ENCODE results near the gene SH3PXD2A.
"Not testable (repeated sequence)": the region's sequence is repeated elsewhere in the genome, so short reads cannot be mapped to it uniquely, and the experiment has no call there.

SH3PXD2A gene

DNA sequence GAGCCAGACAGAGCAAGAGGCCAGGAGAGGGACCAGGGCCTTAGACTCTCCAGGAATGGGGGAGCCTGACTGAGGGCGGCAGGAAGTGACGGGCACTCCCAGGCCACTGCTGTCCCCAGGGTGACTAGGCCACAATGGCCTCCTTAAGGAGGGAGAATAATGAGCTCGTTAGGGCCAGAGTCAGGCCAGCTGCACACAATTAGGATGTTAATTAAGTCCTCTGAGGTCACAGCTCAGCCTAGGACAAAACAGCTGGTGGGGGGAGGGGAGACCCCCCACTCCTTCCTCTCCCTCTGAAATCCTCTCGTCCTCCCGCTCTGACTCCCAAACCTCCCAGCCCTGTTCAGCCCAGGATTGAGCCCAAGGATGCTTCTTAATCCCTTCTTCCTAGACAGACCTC lies 218.9 kb downstream of the SH3PXD2A start:
- no peaks in the 10 kb centered on the region for H3K9me3 ChIP-seq
- peaks cover 7% of the 10 kb centered on the region for H3K4me1 ChIP-seq
- no peak overlapping the region for H3K4me3 ChIP-seq (ENCODE audit: low read depth, low read length)
- no peaks in the 10 kb centered on the region; the same call in 1 of the 2 replicates for H3K36me3 ChIP-seq
- no peak for DNase-seq
- no peaks in the 10 kb centered on the region for H3K27me3 ChIP-seq
- TF ChIP-seq, protein P1, sequence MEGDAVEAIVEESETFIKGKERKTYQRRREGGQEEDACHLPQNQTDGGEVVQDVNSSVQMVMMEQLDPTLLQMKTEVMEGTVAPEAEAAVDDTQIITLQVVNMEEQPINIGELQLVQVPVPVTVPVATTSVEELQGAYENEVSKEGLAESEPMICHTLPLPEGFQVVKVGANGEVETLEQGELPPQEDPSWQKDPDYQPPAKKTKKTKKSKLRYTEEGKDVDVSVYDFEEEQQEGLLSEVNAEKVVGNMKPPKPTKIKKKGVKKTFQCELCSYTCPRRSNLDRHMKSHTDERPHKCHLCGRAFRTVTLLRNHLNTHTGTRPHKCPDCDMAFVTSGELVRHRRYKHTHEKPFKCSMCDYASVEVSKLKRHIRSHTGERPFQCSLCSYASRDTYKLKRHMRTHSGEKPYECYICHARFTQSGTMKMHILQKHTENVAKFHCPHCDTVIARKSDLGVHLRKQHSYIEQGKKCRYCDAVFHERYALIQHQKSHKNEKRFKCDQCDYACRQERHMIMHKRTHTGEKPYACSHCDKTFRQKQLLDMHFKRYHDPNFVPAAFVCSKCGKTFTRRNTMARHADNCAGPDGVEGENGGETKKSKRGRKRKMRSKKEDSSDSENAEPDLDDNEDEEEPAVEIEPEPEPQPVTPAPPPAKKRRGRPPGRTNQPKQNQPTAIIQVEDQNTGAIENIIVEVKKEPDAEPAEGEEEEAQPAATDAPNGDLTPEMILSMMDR (IDR thresholded peaks at IDR 0.05; ENCODE audit: low read depth, low read length) = no peak

DNA sequence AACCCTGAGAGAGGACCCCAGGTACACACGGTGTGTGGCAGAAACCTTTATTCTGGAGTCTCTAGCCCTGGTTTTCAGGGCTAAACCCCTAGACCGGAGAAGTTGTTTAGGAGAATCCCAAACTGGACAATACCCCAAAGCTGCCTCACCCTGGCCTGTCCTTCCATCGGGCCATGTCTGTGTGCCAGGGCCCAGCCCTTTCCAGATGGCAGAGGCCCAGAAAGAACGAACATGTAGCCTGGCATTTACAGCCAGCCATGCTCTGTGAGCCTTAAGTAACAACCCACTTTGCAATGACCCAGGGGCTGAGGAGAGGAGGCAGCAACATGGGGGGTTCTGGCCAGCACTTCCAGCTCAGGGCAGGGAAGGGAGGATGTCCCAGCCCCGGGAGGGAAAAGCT lies 219.8 kb downstream of the SH3PXD2A start:
- DNase-seq = no peak
- Histone ChIP-seq H3K27me3 (no peaks in the 10 kb centered on the region), H3K9me3 (no peaks in the 10 kb centered on the region), H3K4me3 (ENCODE audit: low read depth, low read length) (no peak overlapping the region), H3K4me1 (peaks cover 7% of the 10 kb centered on the region), H3K36me3 (no peaks in the 10 kb centered on the region; the same call in 1 of the 2 replicates)
- TF ChIP-seq, protein P1 (IDR thresholded peaks at IDR 0.05; ENCODE audit: low read depth, low read length) = no peak

DNA sequence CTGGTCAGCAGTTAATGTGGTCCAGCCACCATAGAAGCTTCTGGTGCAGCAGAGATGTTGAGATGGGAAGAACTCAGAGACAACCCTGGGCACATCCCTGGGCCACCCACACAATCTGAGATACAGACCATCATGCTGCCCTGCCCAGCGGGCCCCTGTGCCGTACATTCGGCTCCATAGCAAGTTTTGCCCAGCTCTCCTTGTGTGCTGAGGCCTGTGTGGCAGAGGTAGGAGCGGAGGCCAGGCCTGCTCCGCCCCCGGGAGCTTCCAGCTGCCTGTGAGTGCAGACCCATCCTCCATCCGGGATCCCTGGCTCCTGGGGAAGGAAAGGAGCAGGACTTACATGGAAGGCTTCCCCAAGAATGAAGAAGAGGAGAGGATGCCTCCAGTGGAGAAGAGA lies 221.5 kb downstream of the SH3PXD2A start:
- H3K4me3 ChIP-seq (ENCODE audit: low read depth, low read length) = no peak overlapping the region
- TF ChIP-seq, protein P1 (IDR thresholded peaks at IDR 0.05; ENCODE audit: low read depth, low read length) = no peak
- peaks cover 7% of the 10 kb centered on the region for H3K4me1 ChIP-seq
- DNase-seq = no peak
- no peaks in the 10 kb centered on the region for H3K9me3 ChIP-seq
- no peaks in the 10 kb centered on the region; the same call in 1 of the 2 replicates for H3K36me3 ChIP-seq
- no peaks in the 10 kb centered on the region for H3K27me3 ChIP-seq

DNA sequence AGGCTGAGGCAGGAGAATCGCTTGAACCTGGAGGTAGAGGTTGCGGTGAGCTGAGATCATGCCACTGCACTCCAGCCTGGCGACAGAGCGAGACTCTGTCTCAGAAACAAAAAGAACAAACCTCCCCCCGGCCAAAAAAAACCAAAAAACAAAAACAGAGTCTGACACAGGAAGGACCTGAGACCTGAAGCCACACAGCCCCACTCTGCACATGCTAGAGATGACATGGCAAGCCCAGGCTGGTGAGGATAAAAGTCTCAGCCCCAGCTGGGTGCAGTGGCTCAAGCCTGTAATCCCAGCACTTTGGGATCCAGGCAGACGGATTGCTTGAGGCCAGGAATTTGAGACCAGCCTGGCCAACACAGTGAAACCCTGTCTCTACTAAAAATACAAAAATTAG lies 222.5 kb downstream of the SH3PXD2A start:
- not testable (repeated sequence) for H3K4me1 ChIP-seq; H3K4me3 ChIP-seq (ENCODE audit: low read depth, low read length); H3K36me3 ChIP-seq; H3K27me3 ChIP-seq; H3K9me3 ChIP-seq; DNase-seq

DNA sequence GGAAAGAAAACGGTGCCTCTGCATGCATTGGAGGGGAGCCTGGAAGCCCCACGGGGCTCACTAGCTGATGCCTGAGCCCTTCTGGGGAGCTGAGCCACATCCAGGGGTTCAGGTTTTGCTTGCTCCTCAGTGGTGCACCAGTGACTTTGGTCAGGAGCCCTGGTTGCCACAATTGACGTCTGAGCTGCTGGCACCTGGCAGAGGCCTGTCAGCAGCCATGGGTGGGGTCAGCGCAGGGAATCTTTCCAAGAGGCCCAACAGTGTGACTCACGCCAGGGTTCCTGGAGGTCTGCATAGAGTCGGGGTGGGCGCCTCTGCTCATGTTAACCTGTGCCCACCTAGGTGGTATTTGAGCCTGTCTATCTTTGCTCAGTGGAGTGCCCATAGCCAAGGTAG lies 223.1 kb downstream of the SH3PXD2A start:
- Histone ChIP-seq H3K27me3 (no peaks in the 10 kb centered on the region), H3K9me3 (no peaks in the 10 kb centered on the region), H3K4me3 (ENCODE audit: low read depth, low read length) (no peak overlapping the region), H3K36me3 (no peaks in the 10 kb centered on the region; the same call in 1 of the 2 replicates), H3K4me1 (no peaks in the 10 kb centered on the region)
- no peak for DNase-seq
- TF ChIP-seq, protein P1 (IDR thresholded peaks at IDR 0.05; ENCODE audit: low read depth, low read length) = no peak

DNA sequence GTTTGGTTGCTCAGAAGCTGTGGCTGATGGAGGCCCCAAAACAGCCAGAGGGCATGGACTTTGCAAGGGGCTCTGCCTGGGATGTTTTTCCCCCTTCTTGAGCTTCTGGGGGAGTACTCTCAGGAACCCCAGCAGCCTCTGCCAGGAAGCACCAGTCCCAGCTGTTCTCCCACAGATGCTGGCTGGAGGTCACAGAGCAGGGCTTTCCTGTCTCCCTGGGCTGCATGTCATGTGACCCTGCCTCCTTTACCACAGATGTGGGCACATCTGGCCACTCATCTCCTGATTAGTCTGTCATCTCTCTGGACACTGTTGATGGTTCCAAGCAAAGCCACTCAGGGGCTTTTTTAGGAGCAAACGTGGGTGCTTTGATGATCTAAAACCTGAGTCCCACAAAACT lies 225.2 kb downstream of the SH3PXD2A start:
- H3K9me3 ChIP-seq = no peaks in the 10 kb centered on the region
- no peaks in the 10 kb centered on the region for H3K27me3 ChIP-seq
- no peak for DNase-seq
- H3K4me3 ChIP-seq (ENCODE audit: low read depth, low read length) = no peak overlapping the region
- peaks cover 4% of the 10 kb centered on the region for H3K36me3 ChIP-seq
- TF ChIP-seq, protein P1 (IDR thresholded peaks at IDR 0.05; ENCODE audit: low read depth, low read length) = no peak
- H3K4me1 ChIP-seq = no peaks in the 10 kb centered on the region

DNA sequence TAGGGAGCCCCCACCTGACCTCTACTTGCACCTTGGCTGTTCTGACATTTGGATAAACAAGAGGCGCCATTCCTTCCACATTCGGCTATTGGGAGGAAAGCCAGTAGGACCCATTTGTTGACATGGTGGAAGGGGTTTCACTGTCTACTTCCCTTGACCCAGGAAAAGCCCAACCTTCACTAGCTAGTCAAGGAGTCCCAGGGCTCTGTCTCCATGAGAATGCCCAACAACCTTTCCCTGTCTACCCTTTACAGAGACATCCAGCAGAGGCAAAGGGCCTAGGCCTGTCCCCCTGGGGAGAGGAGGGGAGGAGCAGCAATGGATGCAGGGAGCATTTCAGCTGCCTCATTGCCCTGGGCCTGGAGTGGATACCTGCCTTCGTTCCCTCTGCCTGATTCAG lies 225.8 kb downstream of the SH3PXD2A start:
- TF ChIP-seq, protein P1 (IDR thresholded peaks at IDR 0.05; ENCODE audit: low read depth, low read length) = no peak
- no peaks in the 10 kb centered on the region for H3K4me1 ChIP-seq
- no peak overlapping the region for H3K4me3 ChIP-seq (ENCODE audit: low read depth, low read length)
- no peaks in the 10 kb centered on the region for H3K27me3 ChIP-seq
- H3K36me3 ChIP-seq = peaks cover 6% of the 10 kb centered on the region; the same call in 1 of the 2 replicates
- no peaks in the 10 kb centered on the region for H3K9me3 ChIP-seq
- no peak for DNase-seq
